ENCODE results near the gene TOPAZ1.
"Not testable (repeated sequence)": the region's sequence is repeated elsewhere in the genome, so short reads cannot be mapped to it uniquely, and the experiment has no call there.

TOPAZ1 gene

DNA sequence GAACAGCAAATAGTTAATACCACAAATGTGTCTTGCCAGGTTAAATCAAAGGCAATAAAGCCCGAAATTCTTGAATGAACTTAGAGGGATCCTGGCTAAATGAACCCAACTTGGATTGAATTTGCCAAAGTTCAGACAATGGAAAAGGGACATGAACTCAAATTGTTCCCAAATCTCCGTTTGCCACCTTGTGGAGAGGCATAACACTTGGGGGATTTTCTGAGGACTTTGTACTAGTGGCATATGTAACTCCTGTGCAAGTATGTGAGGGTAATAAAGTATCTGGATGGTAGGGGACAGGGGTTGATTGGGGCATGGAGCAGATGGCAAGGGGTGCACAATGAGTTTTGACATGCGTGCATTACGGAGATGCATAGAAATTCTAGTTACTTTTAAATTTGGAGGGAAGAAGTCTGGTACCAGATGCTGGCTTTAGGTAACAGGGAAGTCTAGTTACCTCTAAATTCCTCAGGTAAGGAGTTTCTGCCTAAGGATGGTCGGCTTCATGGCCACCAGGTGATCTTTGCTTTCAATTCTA lies 95.6 kb downstream of the TOPAZ1 start:
- no peak for DNase-seq

- peak; percentile 98 to 99 for DNase-seq
These were observed 96.5 kb downstream of the TOPAZ1 start, which contains the start of gene TCAIM for GRCh38 chr3:44338010-44338827. TCAIM (plus strand) TSS chr3:44338766; CDS start chr3:44354783, 16,017 bp downstream.

DNA sequence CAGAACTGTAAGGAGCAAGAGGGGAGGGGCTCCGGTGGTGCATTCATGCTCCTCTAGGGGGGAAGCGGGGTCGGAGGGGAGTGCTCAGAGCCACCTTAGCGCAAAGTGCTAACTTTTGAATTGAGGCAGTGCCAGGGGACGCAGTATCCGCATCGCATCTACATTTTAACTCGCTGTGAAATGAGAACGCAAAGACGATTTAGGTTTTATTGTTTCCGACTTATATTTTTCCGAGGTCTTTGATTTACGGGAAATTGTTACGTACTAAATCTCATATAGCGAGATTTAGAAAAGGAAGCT lies 97.1 kb downstream of the TOPAZ1 start:
- no peak for DNase-seq

DNA sequence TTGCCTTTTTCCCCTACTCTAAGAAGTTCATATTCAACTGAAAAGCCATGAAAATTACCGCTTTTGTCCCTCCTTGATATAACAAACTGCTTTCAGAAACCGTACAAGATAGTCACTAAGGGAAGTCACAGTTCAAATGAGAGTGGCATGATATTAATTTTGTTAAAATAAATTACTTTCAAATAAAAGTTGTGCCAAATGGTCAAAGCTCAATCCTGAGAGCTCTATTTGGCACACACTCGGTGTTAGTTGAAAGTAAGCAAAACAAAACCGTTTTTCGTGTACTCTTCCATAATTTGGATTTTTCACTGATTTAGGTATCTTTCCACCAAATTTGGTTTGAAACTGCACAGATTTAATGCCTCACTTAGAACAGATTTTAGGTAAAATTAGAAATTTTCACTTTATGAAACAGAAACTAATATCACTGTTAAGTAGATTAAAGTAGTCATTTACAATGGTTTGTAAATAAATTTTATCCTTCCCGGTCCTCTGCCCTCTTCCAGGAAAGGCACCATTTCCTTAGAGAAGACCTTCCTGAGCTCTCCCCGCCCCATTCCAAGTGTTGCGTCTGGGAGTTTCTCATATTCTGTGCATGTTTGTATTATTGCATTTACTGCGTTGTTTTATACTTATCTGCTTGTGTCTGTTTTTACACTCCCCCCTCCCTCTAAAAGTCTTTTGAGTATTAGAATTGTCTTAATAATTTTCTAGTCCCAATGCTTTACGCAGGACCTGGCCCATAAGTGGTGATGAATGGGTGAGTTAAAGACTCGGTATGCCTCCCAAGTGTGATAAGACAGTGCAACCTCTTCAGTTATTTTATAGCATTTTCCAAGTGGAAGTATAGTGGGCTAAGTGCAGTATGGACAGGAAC lies 97.7 kb downstream of the TOPAZ1 start:
- no peak for DNase-seq

DNA sequence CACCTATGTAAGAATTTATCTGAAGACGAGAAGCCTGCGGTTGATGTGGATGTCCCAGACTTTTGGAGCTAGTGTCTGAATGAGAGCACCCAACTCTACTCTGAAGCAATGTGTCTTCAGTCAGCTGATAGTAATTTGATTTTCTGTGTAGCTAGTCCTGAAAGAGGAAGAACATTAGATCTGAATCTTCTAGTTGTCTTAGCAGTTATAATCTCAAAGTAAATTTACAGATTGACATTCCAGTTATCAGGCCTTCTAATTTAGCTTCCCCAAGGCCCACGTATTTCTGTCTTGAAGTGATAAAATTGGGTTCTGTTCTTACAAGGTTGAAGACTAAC lies 98.3 kb downstream of the TOPAZ1 start:
- no peak for DNase-seq

DNA sequence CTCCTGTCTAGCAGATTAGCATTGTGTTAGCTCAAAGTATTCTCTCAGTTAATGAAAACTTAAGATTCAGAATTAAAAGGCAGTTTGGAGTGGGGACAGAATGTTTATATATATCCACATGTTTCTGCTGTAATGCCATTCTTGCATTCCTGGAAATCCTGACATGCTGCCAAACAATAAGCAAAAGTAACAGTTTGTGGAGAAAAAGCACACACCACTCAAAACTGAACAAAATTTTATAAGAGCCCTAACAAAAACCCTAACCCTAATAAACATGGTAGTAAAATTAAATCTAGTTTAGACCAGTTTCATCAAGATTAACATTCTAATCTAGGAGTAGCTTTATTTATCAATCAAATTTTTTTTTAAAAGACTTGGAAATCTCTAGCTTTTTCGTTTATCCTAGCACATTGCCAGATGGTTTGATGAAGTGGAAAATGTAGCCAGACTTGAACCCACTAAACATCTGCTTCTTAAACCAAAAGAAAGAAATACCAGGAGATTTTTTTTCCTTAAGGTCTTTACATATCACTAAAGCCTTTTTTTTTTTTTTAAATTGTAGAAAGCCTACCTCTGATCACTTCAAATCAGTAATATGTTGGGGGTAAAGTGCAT lies 100.6 kb downstream of the TOPAZ1 start:
- DNase-seq = no peak

GRCh38 chr3:44343421-44343820 lies 101.7 kb downstream of the TOPAZ1 start:
- DNase-seq = no peak

DNA sequence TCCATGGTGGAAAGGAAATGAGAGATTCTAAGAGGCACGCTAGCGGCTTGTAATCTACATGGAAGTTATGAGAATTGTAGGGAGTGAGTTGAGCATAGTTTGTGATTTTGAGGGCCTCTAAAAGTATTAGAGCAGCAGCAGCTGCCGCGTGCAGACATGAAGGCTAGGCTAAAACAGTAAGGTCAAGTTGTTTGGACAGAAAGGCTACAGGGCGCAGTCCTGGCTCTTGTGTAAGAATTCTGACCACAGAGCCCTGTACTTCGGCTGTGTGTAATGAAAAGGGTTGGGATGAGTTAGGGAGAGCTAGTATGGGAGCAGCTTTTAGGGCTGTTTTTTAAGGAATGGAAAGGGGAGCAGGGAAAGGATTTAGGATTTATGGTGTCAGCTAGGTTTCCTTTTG lies 104.9 kb downstream of the TOPAZ1 start:
- DNase-seq = not testable (repeated sequence)

DNA sequence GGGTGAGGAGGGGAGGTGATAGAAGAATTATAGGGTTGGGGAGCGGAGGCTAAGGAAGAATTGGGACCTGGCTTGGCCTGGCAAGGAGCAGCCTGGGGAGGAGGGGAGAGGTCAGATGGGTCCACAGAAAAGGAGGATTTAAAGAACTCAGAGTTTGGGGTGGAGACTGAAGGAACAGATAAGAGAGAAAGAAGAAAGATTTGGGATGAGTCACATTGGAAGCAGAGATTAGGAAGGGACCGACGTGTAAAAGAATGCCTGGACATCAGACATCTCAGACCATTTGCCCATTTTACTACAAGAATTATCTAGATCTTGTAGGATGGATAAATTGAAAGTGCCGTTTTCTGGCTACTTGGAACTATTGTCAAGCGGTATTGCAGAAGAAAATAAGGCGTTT lies 107.3 kb downstream of the TOPAZ1 start:
- DNase-seq = no peak

DNA sequence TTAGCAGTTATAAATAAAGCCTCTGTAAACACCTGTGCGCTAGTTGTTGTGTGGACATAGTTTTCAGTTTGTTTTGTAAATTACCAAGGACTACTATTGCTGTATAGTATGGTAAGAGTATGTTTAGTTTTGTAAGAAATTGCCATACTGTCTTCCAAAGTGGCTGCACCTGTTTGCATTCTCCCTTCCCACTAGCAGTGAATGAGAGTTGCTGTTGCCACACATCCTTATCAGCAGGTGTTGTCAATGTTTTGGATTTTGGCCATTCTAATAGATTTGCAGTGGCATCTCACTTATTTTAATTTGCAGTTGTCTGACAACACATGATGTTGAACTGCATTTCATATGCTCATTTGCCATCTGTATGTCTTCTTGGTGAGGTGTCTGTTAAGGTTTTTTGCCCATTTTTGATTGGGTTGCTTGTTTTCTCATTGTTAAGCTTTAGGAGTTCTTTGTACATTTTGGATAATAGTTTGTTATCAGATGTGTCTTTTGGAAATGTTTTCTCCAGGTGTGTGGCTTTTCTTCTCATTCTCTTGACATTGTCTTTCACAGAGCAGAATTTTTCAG lies 111.8 kb downstream of the TOPAZ1 start:
- no peak for DNase-seq

DNA sequence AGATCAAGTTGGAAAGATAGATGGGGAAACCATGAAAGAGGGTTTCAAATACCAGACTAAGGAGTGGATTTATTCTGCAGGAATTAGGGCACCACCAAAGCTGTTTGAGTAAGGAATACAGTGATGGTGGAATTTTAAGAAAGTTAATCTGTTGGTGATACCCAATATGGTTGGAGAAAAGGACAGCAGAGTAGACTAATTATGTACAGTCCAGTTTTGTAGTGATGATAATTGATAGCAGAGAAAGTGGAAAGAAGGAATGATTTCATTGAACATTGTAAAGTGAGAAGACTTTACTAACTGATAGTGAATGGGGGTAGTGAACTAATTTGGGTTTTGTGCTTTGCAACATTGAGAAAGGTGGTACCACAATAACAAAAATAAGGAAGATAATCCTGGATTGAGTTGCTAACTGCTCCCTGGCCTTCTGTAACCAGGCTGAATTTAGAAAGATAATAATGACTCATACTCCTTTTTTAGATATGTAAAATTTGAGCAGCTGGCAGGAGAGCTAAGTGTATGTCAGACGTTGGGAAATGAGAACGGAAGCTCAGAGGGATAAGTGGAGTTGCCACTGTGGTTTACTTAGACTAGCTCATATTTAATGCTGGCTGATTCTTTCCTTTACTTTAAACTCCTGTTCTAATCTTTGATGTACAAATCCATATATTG lies 113.8 kb downstream of the TOPAZ1 start:
- no peak for DNase-seq

DNA sequence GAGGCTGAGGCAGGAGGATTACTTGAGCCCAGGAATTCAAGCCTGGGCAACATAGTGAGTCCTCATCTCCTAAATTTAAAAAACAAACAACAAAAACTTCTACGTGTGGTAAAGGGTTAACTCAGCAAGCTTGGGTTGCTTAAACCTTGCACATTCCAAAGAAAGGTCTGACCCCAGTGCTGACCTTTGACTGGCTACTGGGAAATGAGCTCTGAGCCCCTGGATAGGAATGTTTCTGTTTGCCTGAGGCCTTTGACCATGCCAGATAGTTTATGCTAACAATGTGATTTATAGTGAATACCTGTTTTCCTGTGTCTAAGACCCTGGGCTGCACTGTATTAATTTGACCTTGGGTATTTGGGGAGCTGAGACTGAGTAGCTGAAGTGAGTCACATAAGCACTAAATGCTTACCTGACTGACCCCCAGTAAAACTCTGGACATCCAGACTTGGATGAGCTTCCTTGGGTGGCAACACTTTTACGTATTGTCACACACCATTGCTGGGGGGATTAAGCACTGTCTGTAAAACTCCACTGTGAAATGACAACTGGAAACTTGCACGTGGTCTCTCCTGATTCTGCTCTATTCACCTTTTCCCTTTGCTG lies 117.6 kb downstream of the TOPAZ1 start:
- DNase-seq = no peak

DNA sequence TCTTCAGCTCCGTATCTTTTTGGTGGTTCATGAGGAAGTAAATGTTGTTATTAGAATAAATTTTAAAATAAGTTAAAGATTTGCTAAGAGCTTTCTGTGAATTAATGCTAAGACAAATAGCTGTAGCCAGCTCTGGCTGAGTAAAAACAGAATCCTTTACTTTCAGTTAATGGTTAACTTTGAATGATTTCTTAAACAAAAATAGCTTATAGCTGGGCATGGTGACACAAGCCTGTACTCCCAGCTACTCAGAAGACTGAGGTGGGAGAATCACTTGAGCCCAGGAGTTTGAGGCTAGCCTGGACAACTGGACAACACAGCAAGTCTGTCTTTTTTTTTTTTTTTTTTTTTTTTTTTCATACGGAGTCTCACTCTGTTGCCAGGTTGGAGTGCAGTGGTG lies 121.9 kb downstream of the TOPAZ1 start:
- DNase-seq = no peak

DNA sequence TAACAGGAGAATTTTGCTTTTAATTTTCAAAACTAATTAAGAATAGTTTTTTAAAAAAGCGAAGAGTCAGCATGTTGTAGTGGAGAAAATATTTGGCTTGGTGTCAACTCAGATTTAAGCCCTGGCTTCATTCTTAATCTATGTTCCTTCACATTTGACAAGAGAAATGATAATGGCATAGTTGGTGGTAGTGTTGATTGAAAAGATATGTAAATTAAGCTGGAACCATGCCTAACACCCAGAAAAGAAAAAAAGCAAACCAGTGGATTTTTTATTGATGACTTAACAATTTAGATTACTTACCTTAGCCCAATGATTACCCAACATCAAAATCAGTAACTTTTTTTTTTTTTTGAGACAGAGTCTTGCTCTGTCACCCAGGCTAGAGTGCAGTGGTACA lies 124.3 kb downstream of the TOPAZ1 start:
- DNase-seq = no peak

DNA sequence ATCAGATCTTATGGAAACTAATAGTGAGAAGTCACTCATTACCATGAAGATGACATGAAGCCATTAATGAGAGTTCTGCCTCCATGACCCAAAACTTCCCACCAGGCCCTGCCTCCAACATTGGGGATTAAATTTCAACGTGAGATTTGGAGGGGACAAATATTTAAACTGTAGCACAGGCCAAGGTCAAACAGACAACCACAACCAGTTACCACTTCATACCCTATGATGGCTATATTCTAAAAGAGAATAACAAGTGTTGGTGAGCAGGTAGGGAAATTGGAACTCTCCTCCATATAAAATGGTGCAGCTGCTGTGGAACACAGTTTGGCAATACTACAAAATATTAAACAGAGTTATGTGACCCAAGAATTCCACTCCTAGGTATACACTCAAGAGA lies 133.8 kb downstream of the TOPAZ1 start:
- no peak for DNase-seq
